NOMO-1 treated with DMSO at 0.1 percent for 48 hours (cell line): ENCODE measurements around the gene HDAC5.
"Not testable (repeated sequence)": the region's sequence is repeated elsewhere in the genome, so short reads cannot be mapped to it uniquely, and the experiment has no call there.

Source experiments
- DNase-seq: peaks from one replicate; lab custom pipeline; 2025; ENCODE audit not compliant: unreplicated experiment; lab: John Stamatoyannopoulos, UW

The HDAC5 gene

GRCh38 chr17:44037471-44037870 lies 86.0 kb downstream of the HDAC5 start:
- DNase-seq = no peak

GRCh38 chr17:44034688-44035087 lies 88.8 kb downstream of the HDAC5 start:
- not testable (repeated sequence) for DNase-seq

- DNase-seq = no peak
These were observed 89.5 kb downstream of the HDAC5 start for GRCh38 chr17:44033861-44034408.

GRCh38 chr17:44030482-44030881 lies 93.0 kb downstream of the HDAC5 start:
- no peak for DNase-seq

GRCh38 chr17:44029736-44030135 lies 93.7 kb downstream of the HDAC5 start:
- DNase-seq = no peak
